CD4-positive, alpha-beta T cell treated with Interleukin-1 beta for 1 hour (primary cell): ENCODE data around the gene NXPE1.
"Not testable (repeated sequence)": the region's sequence is repeated elsewhere in the genome, so short reads cannot be mapped to it uniquely, and the experiment has no call there.

Source experiments
- DNase-seq, 2 donors: peaks; one replicate each; pipeline ENCODE4 v3.0.0-alpha.2; 2020 to 2022

The NXPE1 gene

GRCh38 chr11:114559425-114560310 lies at the start of gene NXPE1:
NXPE1 (minus strand) TSS chr11:114559881; CDS start chr11:114551201, 8,680 bp downstream.
- DNase-seq = no peak

- no peak for DNase-seq
Measured at GRCh38 chr11:114609429-114609828, 49.7 kb upstream of the NXPE1 start.

- not testable (repeated sequence) for DNase-seq
Measured at GRCh38 chr11:114608605-114609004, 48.9 kb upstream of the NXPE1 start.

- DNase-seq = no peak
Measured at GRCh38 chr11:114607753-114608459, 48.2 kb upstream of the NXPE1 start.

- not testable (repeated sequence) for DNase-seq
Measured at GRCh38 chr11:114606802-114607075, 47.1 kb upstream of the NXPE1 start.

GRCh38 chr11:114606003-114606801 lies 46.5 kb upstream of the NXPE1 start:
- DNase-seq = no peak

GRCh38 chr11:114605370-114605769 lies 45.7 kb upstream of the NXPE1 start:
- no peak for DNase-seq

GRCh38 chr11:114604886-114605285 lies 45.2 kb upstream of the NXPE1 start:
- no peak for DNase-seq

GRCh38 chr11:114604179-114604813 lies 44.6 kb upstream of the NXPE1 start:
- DNase-seq = no peak

GRCh38 chr11:114603151-114603550 lies 43.5 kb upstream of the NXPE1 start:
- DNase-seq = not testable (repeated sequence)

- no peak for DNase-seq
Measured at GRCh38 chr11:114598461-114598860, 38.8 kb upstream of the NXPE1 start.

GRCh38 chr11:114596175-114596919 lies 36.7 kb upstream of the NXPE1 start:
- no peak for DNase-seq

- DNase-seq = no peak
Measured at GRCh38 chr11:114595571-114595970, 35.9 kb upstream of the NXPE1 start, which contains the start of gene NXPE4. NXPE4 (minus strand) TSS chr11:114595786; CDS start chr11:114594759, 1,027 bp downstream.

- DNase-seq = no peak
Measured at GRCh38 chr11:114594703-114595102, 35.0 kb upstream of the NXPE1 start.

GRCh38 chr11:114587398-114587953 lies 27.8 kb upstream of the NXPE1 start:
- DNase-seq = no peak

- no peak for DNase-seq
Measured at GRCh38 chr11:114586797-114587196, 27.1 kb upstream of the NXPE1 start.

- no peak for DNase-seq
Measured at GRCh38 chr11:114571712-114572111, 12.0 kb upstream of the NXPE1 start.

GRCh38 chr11:114569801-114570200 lies 10.1 kb upstream of the NXPE1 start:
- DNase-seq = no peak

GRCh38 chr11:114566276-114566675 lies 6.6 kb upstream of the NXPE1 start:
- DNase-seq = no peak

GRCh38 chr11:114564831-114565230 lies 5.2 kb upstream of the NXPE1 start:
- no peak for DNase-seq

GRCh38 chr11:114563077-114563476 lies 3.4 kb upstream of the NXPE1 start:
- DNase-seq = no peak
